ENCODE data around the gene MMD.

The MMD gene

GRCh38 chr17:55458287-55458900 is 36.8 kb upstream of the MMD start:
- DNase-seq (ENCODE audit: low read depth in 2 of 2), result no peak
- H3K4me3 ChIP-seq (replicated peaks in 1 of 2; ENCODE audit: low read depth in 2 of 2, low read length in 2 of 2), result no peak overlapping the region
- TF ChIP-seq CTCF (IDR thresholded peaks at IDR 0.05; ENCODE audit: low read depth, low read length), result no peak

- peak in 1 of 2 donors; percentile 55 for DNase-seq (ENCODE audit: low read depth in 2 of 2)
- no peak overlapping the region for H3K4me3 ChIP-seq (replicated peaks in 1 of 2; ENCODE audit: low read depth in 2 of 2, low read length in 2 of 2)
- no peak for TF ChIP-seq CTCF (IDR thresholded peaks at IDR 0.05; ENCODE audit: low read depth, low read length)
Measured at GRCh38 chr17:55456307-55457240, 34.9 kb upstream of the MMD start.

GRCh38 chr17:55454906-55455474 is 33.4 kb upstream of the MMD start:
- TF ChIP-seq CTCF (IDR thresholded peaks at IDR 0.05; ENCODE audit: low read depth, low read length), result no peak
- DNase-seq (ENCODE audit: low read depth in 2 of 2), result peak; percentile 82 to 89
- no peak overlapping the region for H3K4me3 ChIP-seq (replicated peaks in 1 of 2; ENCODE audit: low read depth in 2 of 2, low read length in 2 of 2)

- no peak for TF ChIP-seq CTCF (IDR thresholded peaks at IDR 0.05; ENCODE audit: low read depth, low read length)
- DNase-seq (ENCODE audit: low read depth in 2 of 2), result no peak
- H3K4me3 ChIP-seq (replicated peaks in 1 of 2; ENCODE audit: low read depth in 2 of 2, low read length in 2 of 2), result no peak overlapping the region
Measured at GRCh38 chr17:55453839-55454557, 32.4 kb upstream of the MMD start.

GRCh38 chr17:55452139-55452790 is 30.6 kb upstream of the MMD start:
- TF ChIP-seq CTCF (IDR thresholded peaks at IDR 0.05; ENCODE audit: low read depth, low read length), result no peak
- DNase-seq (ENCODE audit: low read depth in 2 of 2), result peak; percentile 82 to 91
- no peak overlapping the region for H3K4me3 ChIP-seq (replicated peaks in 1 of 2; ENCODE audit: low read depth in 2 of 2, low read length in 2 of 2)

- H3K4me3 ChIP-seq (replicated peaks in 1 of 2; ENCODE audit: low read depth in 2 of 2, low read length in 2 of 2), result no peak overlapping the region
- no peak for TF ChIP-seq CTCF (IDR thresholded peaks at IDR 0.05; ENCODE audit: low read depth, low read length)
- no peak for DNase-seq (ENCODE audit: low read depth in 2 of 2)
Measured at GRCh38 chr17:55451758-55452138, 30.1 kb upstream of the MMD start.
